Measurements from ENCODE around the gene ZNF594.
"Not testable (repeated sequence)": the region's sequence is repeated elsewhere in the genome, so short reads cannot be mapped to it uniquely, and the experiment has no call there.

DNA sequence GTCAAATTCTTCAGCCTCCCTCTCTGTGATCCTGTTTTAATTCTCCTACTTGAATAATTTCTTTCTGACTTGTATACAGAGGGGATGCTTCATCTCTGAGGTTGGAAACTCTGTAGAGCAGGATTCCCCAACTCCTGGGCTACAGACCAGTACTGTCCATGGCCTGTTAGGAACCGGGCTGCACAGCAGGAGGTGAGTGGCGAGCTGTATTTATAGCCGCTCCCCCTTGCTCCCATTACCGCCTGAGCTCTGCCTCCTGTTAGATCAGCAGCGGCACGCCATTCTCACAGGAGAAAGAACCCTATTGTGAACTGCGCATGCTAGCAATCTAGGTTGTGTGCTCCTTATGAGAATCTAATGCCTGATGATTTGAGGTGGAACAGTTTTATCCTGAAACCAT lies 16.6 kb downstream of the ZNF594 start:
- not testable (repeated sequence) for TF ChIP-seq POLR2AphosphoS5, POLR2A (IDR thresholded peaks at IDR 0.05)

Data from breast epithelium (tissue), 3 donors.